Right renal cortex interstitium (tissue), 3 donors: ENCODE results near the gene ARPP19. TPM values are rescaled to one million over a fixed set of nuclear protein-coding genes. Genes with fewer than 3 reads are reported as not detected.
"Not testable (repeated sequence)": the region's sequence is repeated elsewhere in the genome, so short reads cannot be mapped to it uniquely, and the experiment has no call there.

Source experiments
- DNase-seq, 3 donors: peaks; one replicate each; pipeline ENCODE4 v3.0.0-alpha.2; 2013; ENCODE audit warnings: low read depth in 3 of 3, low spot score in 2 of 3
- polyA plus RNA-seq, 3 donors: library from polyadenylated mRNA; unstranded; fragments of 120-200 nt; gene quantifications; one replicate each; pipeline ENCODE4 v1.2.1, GENCODE V29; 2013; ENCODE audit not compliant: insufficient read length in 3 of 3

ARPP19 gene
- polyA plus RNA-seq, 3 donors, result 144 to 151 (median 146) TPM

- no peak for DNase-seq
Measured at GRCh38 chr15:52552303-52552702, 16.5 kb downstream of the ARPP19 start.

GRCh38 chr15:52551762-52552161 lies 17.1 kb downstream of the ARPP19 start:
- DNase-seq, result no peak

GRCh38 chr15:52551186-52551585 lies 17.6 kb downstream of the ARPP19 start:
- not testable (repeated sequence) for DNase-seq

- DNase-seq, result no peak
Measured at GRCh38 chr15:52546031-52546751, 22.6 kb downstream of the ARPP19 start.

GRCh38 chr15:52540374-52541012 lies 28.3 kb downstream of the ARPP19 start:
- DNase-seq, result no peak

- DNase-seq, result no peak
Measured at GRCh38 chr15:52537459-52537858, 31.4 kb downstream of the ARPP19 start.

- DNase-seq, result no peak
Measured at GRCh38 chr15:52532427-52532826, 36.4 kb downstream of the ARPP19 start.

GRCh38 chr15:52529940-52530339 lies 38.9 kb downstream of the ARPP19 start:
- DNase-seq, result no peak

GRCh38 chr15:52529341-52529924 lies 39.4 kb downstream of the ARPP19 start:
- DNase-seq, result no peak

- no peak for DNase-seq
Measured at GRCh38 chr15:52528564-52529340, 40.1 kb downstream of the ARPP19 start, which contains the start of gene MYO5A. TSS of gene MYO5A (minus strand) at chr15:52528880. CDS start at chr15:52528806, 74 bp downstream.

GRCh38 chr15:52527911-52528563 lies 40.8 kb downstream of the ARPP19 start:
- no peak for DNase-seq

GRCh38 chr15:52527196-52527910 lies 41.5 kb downstream of the ARPP19 start:
- DNase-seq, result no peak

GRCh38 chr15:52524223-52525136 lies 44.4 kb downstream of the ARPP19 start:
- no peak for DNase-seq

GRCh38 chr15:52523647-52524046 lies 45.2 kb downstream of the ARPP19 start:
- no peak for DNase-seq

GRCh38 chr15:52523192-52523591 lies 45.6 kb downstream of the ARPP19 start:
- no peak for DNase-seq

- DNase-seq, result no peak
Measured at GRCh38 chr15:52521682-52522081, 47.1 kb downstream of the ARPP19 start.

- no peak for DNase-seq
Measured at GRCh38 chr15:52520421-52520820, 48.4 kb downstream of the ARPP19 start.

- DNase-seq, result no peak
Measured at GRCh38 chr15:52518487-52519371, 50.1 kb downstream of the ARPP19 start.
